Measurements from ENCODE around the gene ETV6.

The ETV6 gene

GRCh38 chr12:11648514-11649412 is 711 bp upstream of the ETV6 start:
- DNase-seq = peak; percentile 57 to 69

GRCh38 chr12:11650286-11651281 is 1.1 kb downstream of the ETV6 start:
- DNase-seq = peak in 1 of 2 donors; percentile 30

- no peak for DNase-seq
Measured at GRCh38 chr12:11651381-11651780, 1.9 kb downstream of the ETV6 start.

GRCh38 chr12:11651785-11652184 is 2.3 kb downstream of the ETV6 start:
- DNase-seq = no peak

- DNase-seq = peak; percentile 21 to 58
Measured at GRCh38 chr12:11652351-11653040, 3.0 kb downstream of the ETV6 start.

GRCh38 chr12:11653215-11653753 is 3.8 kb downstream of the ETV6 start:
- peak; percentile 28 to 44 for DNase-seq

- DNase-seq = no peak
Measured at GRCh38 chr12:11654338-11654737, 4.9 kb downstream of the ETV6 start.

- DNase-seq = no peak
Measured at GRCh38 chr12:11654802-11655201, 5.3 kb downstream of the ETV6 start.

GRCh38 chr12:11655842-11656241 is 6.4 kb downstream of the ETV6 start:
- DNase-seq = no peak

- no peak for DNase-seq
Measured at GRCh38 chr12:11656550-11656949, 7.1 kb downstream of the ETV6 start.

- no peak for DNase-seq
Measured at GRCh38 chr12:11657511-11657910, 8.0 kb downstream of the ETV6 start.

- no peak for DNase-seq
Measured at GRCh38 chr12:11658791-11659190, 9.3 kb downstream of the ETV6 start.

GRCh38 chr12:11660624-11661023 is 11.2 kb downstream of the ETV6 start:
- DNase-seq = no peak

GRCh38 chr12:11661491-11662089 is 12.1 kb downstream of the ETV6 start:
- no peak for DNase-seq

GRCh38 chr12:11662369-11662768 is 12.9 kb downstream of the ETV6 start:
- DNase-seq = no peak

- DNase-seq = no peak
Measured at GRCh38 chr12:11663130-11663529, 13.7 kb downstream of the ETV6 start.

- DNase-seq = no peak
Measured at GRCh38 chr12:11664101-11664500, 14.6 kb downstream of the ETV6 start.

- DNase-seq = no peak
Measured at GRCh38 chr12:11666131-11667050, 16.9 kb downstream of the ETV6 start.

- DNase-seq = no peak
Measured at GRCh38 chr12:11667171-11667570, 17.7 kb downstream of the ETV6 start.

- DNase-seq = no peak
Measured at GRCh38 chr12:11668611-11669010, 19.1 kb downstream of the ETV6 start.

GRCh38 chr12:11669348-11669747 is 19.9 kb downstream of the ETV6 start:
- DNase-seq = no peak

Measured in CD4-positive, alpha-beta T cell treated with Interleukin-1 beta for 1 hour (primary cell).